Calu3 (cell line): ENCODE data around the gene RNF213. TPM values are rescaled to one million over a fixed set of nuclear protein-coding genes. Genes with fewer than 3 reads are reported as not detected.

Experiments
- BruUV-seq: library from RNA; stranded (reverse); fragments of 400-500 nt; replicated peaks from 2 replicates; lab custom pipeline; 2021; lab: Mats Ljungman, UMichigan
- CTCF ChIA-PET: fragments of 300-600 bp; sonication (Branson Sonifier 250); formaldehyde crosslinking; loops from one replicate; lab custom pipeline; 2022; ENCODE audit warnings: antibody characterized with exemption; lab: Charles Lee
- DNase-seq: peaks from one replicate; pipeline ENCODE4 v3.0.0; 2022
- H3K27ac Mint-ChIP-seq: one replicate; pipeline ENCODE4 v1.8.0; 2022; ENCODE audit warnings: mixed read lengths; ENCODE audit not compliant: unreplicated experiment
- H3K27me3 Mint-ChIP-seq: one replicate; pipeline ENCODE4 v1.8.0; 2022; ENCODE audit warnings: mixed read lengths; ENCODE audit not compliant: unreplicated experiment
- H3K36me3 Mint-ChIP-seq: one replicate; pipeline ENCODE4 v1.8.0; 2022; ENCODE audit warnings: mild to moderate bottlenecking, moderate library complexity, mixed read lengths; ENCODE audit not compliant: insufficient read depth, unreplicated experiment
- H3K4me1 Mint-ChIP-seq: one replicate; pipeline ENCODE4 v1.8.0; 2022; ENCODE audit warnings: mild to moderate bottlenecking, low read depth, mixed read lengths; ENCODE audit not compliant: unreplicated experiment
- H3K4me3 Mint-ChIP-seq: one replicate; pipeline ENCODE4 v1.8.0; 2022; ENCODE audit warnings: mild to moderate bottlenecking, low read depth, moderate library complexity, mixed read lengths; ENCODE audit not compliant: unreplicated experiment
- H3K9me3 Mint-ChIP-seq: one replicate; pipeline ENCODE4 v1.8.0; 2022; ENCODE audit warnings: low read depth, mixed read lengths; ENCODE audit not compliant: unreplicated experiment
- CTCF ChIP-seq: fragments of 200-600 bp; IDR thresholded peaks from one replicate; pipeline ENCODE4 v1.8.0; 2022; ENCODE audit warnings: antibody characterized with exemption; ENCODE audit not compliant: unreplicated experiment
- intact Hi-C: fragments of 100-400 bp; cut with micrococcal nuclease; formaldehyde crosslinking; loops from one replicate; pipeline ENCODE4 v1.10.0; 2022; ENCODE audit not compliant: unreplicated experiment
- total RNA-seq: library from RNA; stranded (reverse); gene quantifications from 2 replicates; pipeline ENCODE4 v1.2.3, GENCODE V29; 2022

Gene RNF213
- total RNA-seq, 1 experiment from 2014 or later: 221 TPM

DNA sequence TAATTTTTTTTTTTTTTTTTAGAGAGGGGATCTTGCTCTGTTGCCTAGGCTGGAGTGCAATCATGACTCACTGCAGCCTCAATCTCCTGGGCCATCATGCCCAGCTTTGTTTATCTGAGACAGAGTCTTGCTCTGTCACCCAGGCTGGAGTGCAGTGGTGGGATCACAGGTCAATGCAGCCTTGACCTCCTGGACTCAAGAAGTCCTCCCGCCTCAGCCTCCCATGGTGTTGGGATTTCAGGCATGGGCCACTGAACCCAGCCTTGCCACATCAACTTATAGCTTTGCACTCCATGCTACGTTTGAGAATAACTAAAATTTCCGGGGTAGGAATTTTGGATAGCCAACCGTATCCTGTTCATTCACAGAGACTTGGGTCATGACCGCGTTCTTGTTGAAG lies 30.6 kb downstream of the RNF213 start:
- BruUV-seq: no TSS peak
- Mint-ChIP-seq H3K27me3 (no peaks in the 10 kb centered on the region), H3K4me3 (no peak overlapping the region), H3K4me1 (no peaks in the 10 kb centered on the region), H3K27ac (no peak overlapping the region), H3K36me3 (peaks cover 81% of the 10 kb centered on the region), H3K9me3 (no peaks in the 10 kb centered on the region)
- CTCF ChIA-PET: no interaction called here
- DNase-seq: no peak
- no peak for TF ChIP-seq CTCF
- intact Hi-C loops: no loop called here

DNA sequence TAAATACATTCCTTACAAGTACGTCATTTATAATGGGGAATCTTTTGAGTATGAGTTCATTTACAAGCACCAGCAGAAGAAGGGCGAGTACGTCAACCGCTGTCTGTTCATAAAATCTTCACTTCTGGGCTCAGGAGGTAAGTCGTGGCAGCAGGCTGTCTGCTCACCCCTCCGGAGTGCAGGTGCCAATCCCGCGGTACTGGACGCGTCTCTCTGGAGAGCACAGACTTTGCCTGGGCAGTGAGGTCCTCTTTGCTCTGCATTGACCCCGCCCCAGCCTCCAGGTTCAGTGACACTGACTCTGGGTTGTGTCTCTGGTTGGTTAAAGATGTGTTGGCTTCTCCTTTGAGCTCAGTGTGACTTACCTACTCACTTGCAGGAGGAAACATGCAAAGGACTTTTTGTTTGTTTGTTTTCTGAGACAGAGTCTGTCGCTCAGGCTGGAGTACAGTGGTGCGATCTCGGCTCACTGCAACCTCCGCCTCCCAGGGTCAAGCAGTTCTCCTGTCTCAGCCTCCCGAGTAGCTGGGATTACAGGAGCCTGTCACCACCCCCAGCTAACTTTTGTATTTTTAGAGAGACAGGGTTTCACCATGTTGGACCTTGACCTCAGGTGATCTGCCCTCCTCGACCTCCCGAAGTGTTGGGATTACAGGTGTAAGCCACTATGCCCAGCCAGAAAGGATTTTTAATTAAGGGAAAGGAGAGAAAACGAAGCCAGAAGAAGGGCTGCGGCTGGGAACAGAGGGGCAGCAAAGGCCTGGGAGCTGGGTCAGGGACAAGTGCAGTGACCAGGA lies 31.2 kb downstream of the RNF213 start:
- Mint-ChIP-seq H3K27me3 (no peaks in the 10 kb centered on the region), H3K4me3 (no peak overlapping the region), H3K4me1 (no peaks in the 10 kb centered on the region), H3K9me3 (no peaks in the 10 kb centered on the region), H3K27ac (no peak overlapping the region), H3K36me3 (peaks cover 86% of the 10 kb centered on the region)
- no TSS peak for BruUV-seq
- intact Hi-C loops: no loop called here
- CTCF ChIA-PET: interaction anchor here (0.6 kb wide), 1 partner anchor 41 kb away, joined by 4 read pairs; no protein-coding TSS in a partner anchor
- no peak for DNase-seq
- TF ChIP-seq CTCF: no peak

- no peak for DNase-seq
- no peaks in the 10 kb centered on the region for H3K4me1 Mint-ChIP-seq
- no peak overlapping the region for H3K4me3 Mint-ChIP-seq
- no peaks in the 10 kb centered on the region for H3K9me3 Mint-ChIP-seq
- H3K27ac Mint-ChIP-seq: no peak overlapping the region
- CTCF ChIA-PET: interaction anchor here (0.6 kb wide), 1 partner anchor 41 kb away, joined by 4 read pairs; no protein-coding TSS in a partner anchor
- no TSS peak for BruUV-seq
- no peak for TF ChIP-seq CTCF
- no peaks in the 10 kb centered on the region for H3K27me3 Mint-ChIP-seq
- peaks cover 86% of the 10 kb centered on the region for H3K36me3 Mint-ChIP-seq
- intact Hi-C loops: no loop called here
Observed at GRCh38 chr17:80292521-80292971, 31.9 kb downstream of the RNF213 start.

DNA sequence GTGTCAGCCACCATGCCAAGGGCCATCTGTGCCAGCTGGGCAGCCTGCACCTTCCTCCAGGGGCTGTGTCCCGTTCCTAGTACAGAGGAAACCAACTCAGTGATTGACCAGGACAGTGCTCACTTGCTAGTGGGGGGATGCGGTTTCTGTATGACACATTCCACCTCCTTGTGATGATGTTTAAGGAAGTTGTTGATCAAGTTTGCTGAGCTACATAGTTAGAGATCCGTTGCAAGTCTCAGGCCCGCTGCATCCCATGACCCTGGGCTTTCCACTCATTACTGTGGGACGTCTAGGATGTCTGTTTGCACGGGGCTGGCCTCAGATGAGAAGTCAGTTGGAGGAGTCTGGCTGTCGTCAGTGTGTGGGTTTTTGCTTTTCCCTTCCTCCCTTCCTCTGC lies 33.6 kb downstream of the RNF213 start:
- no peak for TF ChIP-seq CTCF
- DNase-seq: no peak
- Mint-ChIP-seq H3K4me1 (no peaks in the 10 kb centered on the region), H3K9me3 (no peaks in the 10 kb centered on the region), H3K27me3 (no peaks in the 10 kb centered on the region), H3K36me3 (peaks cover 88% of the 10 kb centered on the region), H3K4me3 (no peak overlapping the region), H3K27ac (no peak overlapping the region)
- BruUV-seq: no TSS peak
- intact Hi-C loops: no loop called here
- CTCF ChIA-PET: interaction anchor here (0.6 kb wide), 1 partner anchor 148 kb away, joined by 4 read pairs; no protein-coding TSS in a partner anchor
